Measurements from ENCODE around the gene PFN3.

PFN3 gene

GRCh38 chr5:177373806-177374205 is 26.7 kb downstream of the PFN3 start:
- DNase-seq (ENCODE audit: low read depth in 2 of 2), result no peak

- DNase-seq (ENCODE audit: low read depth in 2 of 2), result no peak
Observed at GRCh38 chr5:177372910-177373309, 27.6 kb downstream of the PFN3 start.

DNA sequence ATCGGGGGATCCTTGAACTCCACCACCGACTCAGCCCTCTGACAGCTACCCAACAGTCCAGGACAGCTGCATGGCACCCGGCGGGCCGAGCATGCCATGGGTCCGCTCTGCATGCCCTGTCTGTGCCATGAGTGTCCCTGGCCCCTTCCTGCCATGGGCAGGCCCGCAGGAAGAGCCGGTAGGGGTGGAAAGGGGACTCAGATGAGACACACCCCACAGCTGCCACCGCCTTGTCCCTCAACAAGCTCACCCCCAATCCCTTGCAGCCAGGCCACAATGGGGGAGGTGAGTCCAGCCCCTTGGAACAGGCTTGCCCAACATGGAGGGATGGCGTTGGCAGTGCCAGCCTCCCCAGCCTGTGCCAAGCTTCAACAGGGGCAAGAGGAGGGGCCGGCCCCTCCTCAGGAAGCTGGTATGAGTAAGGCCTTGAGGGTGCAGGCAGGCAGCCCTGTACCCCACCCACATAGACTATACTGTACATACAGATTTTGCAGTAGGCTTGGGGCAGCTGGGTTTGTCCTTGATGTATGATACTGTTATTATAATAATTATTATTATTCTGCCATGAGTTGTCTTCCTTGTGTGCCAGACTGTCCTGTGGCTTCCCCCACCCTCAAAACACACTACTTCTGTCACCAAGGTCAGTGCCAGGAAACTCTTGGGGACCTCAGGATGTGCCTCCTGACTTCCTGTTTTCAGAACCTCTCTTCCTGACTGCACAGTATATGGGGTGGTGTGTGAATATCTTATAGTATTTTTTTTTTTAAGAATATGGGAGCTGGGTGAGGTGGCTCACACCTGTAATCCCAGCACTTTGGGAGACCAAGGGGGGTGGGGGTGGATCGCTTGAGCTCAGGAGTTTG is 28.2 kb downstream of the PFN3 start:
- no peak for DNase-seq (ENCODE audit: low read depth in 2 of 2)

DNA sequence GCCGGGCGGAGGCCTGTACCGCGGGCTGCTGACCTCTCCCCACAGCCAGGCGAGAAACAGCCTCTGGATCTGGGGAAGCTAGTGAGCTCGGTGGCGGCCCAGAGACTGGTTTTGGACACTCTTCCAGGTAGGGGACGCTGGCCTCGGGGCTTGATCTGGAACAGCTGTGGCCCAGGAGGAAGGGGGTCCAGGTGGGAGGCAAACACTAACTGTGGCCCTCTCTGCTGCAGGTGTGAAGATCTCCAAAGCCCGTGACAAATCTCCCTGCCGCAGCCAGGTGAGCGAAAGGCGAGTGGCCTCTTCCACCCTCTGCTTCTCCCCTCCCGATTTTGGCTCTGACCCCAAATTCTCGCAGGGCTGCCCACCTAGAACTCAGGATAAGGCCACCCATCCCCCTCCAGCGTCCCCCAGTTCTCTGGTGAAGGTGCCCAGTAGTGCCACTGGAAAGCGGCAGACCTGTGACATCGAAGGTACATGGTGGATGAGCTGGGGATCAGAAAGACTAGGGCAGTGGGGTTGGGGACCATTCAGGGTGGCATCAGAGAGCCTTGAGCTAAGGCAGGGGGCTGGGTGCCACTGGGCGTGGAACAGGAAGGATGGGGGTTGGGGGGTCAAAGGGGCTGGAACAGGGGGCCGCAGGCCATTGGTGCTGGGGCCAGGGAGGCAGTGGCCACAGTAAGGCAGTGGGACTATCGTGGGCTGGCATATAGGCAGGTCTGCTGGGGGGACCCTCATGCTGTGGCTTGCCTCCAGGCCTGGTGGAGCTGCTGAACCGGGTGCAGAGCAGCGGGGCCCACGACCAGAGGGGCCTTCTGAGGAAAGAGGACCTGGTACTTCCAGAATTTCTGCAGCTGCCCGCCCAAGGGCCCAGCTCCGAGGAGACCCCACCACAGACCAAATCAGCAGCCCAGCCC is 29.1 kb downstream of the PFN3 start:
- DNase-seq (ENCODE audit: low read depth in 2 of 2), result no peak

GRCh38 chr5:177370488-177371119 is 29.9 kb downstream of the PFN3 start:
- peak; percentile 55 to 60 for DNase-seq (ENCODE audit: low read depth in 2 of 2)

GRCh38 chr5:177369645-177370440 is 30.6 kb downstream of the PFN3 start:
- no peak for DNase-seq (ENCODE audit: low read depth in 2 of 2)

DNA sequence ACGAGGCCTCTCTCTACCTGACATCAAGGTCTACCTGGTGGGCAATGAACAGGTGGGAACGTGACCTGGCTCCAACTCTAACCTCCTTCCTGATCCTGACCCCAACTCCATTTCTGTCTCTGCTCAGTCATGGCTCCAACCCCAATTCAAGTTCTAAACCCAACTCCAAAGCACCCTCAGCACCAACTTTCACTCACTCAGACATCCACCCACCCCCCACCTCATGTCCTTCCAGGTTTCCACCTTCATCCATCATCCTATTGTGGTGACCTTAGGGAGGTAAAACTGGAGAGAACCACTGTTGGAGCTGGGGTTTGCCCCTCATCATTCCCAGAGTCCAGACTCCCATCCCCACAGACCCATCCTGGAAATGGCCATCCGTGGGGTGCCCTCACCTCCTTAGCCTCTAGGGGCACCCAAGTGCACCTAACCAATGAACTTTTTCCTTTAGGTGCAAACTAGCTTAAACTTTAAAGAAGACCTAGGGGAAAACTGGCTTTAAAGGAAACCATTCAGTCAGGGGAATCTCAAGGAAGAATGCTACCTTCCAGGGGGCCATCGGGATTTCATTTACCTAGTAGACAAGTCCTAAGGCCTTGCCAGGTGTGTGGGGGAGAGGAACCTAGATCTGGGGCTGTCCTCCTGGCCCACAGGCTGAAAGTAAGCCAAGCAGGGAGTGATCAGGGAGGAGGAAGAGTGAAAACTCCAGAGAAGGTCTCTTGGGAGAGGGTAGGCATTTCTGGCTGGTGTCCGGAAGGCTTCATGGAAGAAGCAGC is 31.4 kb downstream of the PFN3 start:
- no peak for DNase-seq (ENCODE audit: low read depth in 2 of 2)

DNA sequence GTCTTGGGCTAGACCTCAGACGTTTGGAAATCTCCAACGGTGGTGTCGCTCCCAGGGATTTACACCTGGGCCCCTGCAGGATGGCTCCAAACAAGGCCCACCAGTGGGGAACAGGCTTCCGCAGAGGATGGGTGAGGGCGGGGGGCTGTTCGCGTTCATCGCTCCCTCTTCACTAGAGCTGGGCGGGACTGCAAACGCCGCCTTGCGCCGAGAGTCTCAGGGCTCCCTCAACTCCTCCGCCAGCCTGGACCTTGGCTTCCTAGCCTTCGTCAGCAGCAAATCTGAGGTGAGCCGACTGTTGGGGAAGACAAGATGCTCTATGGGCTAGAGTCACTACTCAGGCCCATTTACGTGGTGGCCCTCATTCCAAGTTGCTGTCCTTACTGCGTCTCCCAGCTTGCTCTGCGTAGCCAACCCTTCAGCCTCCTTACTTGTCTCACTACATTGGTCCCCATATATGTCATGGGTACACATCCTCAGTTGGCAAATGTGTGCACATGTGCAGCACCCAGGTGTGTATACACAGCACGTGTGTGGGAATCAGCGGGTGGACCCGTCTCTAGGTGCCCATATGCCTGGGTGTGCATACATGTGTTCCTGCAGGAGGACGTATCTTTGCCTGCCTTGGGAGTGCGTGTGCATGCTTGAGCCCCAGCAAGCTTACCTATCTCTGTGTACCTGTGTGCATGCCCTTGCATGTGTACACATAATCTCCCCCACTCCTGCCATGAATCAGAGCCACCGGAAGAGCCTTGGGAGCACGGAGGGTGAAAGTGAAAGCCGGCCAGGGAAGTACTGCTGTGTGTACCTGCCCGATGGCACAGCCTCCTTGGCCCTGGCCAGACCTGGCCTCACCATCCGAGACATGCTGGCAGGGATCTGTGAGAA is 32.2 kb downstream of the PFN3 start:
- no peak for DNase-seq (ENCODE audit: low read depth in 2 of 2)

DNA sequence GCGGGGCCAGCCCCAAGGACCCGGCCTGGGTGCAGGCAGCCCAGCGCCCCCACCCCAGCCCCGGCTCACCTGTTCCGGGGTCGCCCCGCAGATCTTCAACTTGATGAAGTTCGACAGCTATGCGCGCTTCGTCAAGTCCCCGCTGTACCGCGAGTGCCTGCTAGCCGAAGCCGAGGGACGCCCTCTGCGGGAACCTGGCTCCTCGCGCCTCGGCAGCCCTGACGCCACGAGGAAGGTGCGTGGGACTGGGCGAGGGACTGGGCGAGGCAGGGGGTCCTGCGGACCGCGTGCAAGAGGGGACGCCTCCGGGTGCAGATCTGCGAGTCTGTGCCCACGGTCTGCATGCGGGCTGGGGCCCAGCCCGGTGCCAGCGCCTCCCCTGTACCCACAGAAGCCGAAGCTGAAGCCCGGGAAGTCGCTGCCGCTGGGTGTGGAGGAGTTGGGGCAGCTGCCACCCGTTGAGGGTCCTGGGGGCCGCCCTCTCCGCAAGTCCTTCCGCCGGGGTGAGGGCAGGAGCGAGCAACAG is 33.1 kb downstream of the PFN3 start:
- DNase-seq (ENCODE audit: low read depth in 2 of 2), result no peak

DNA sequence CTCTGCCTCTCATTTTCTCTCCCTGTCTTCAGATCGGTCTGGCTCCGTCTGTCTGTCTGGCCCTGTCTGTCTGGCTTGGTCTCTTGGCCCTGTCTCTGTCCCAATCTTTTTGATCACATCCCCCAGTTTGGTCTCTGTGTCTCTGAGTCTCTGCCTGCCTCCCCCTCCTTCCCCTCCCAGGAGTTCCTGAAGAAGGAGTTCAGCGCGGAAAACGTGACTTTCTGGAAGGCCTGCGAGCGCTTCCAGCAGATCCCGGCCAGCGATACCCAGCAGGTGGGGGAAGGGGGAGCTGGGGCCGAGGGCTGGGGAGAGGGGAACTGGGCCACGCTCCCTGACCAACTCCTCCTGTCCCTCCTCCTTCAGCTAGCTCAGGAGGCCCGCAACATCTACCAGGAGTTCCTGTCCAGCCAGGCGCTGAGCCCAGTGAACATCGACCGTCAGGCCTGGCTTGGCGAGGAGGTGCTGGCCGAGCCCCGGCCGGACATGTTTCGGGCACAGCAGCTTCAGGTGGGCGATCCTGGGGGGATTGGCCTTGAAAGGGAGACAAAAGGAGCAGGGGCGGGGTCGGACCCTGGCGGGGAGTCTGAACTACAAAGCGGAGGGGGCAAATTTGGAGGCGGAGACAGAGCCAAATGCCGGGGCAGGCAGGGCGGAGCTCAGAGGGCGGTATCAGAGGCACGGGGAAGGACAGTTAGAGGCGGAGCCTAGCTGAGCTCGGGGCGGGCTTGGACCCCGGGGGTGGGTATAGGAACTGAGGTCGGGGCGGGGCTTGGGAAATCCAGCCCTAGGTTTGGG is 33.7 kb downstream of the PFN3 start:
- DNase-seq (ENCODE audit: low read depth in 2 of 2), result peak; percentile 66 to 71

DNA sequence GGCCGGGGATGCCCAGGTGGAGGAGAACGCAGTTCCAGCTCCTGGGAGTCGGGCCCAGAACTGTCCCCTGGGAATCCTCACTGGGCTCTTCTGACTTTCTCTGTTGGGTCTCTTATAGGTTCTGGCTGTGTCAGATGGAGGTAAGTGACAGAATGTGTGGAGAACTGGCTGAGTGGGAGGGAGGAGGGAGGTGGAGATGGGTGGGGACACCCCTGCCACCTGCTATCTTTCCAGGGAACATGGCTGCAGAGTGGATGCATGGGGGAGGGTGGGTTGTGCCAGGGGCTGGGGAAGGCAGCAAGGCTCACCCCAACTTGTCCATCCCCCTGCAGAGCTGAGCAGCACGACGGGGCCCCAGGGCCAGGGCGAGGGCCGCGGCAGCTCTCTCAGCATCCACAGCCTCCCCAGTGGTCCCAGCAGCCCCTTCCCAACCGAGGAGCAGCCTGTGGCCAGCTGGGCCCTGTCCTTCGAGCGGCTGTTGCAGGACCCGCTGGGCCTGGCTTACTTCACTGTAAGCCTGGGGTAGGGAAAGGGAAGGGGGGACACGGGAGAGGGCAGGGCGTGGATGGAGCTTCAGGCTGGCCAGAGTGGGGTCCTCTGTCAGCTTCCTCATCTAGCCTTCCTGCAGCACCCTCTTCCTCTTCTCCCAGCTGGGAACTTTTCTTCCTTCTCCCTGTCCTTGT is 34.5 kb downstream of the PFN3 start:
- DNase-seq (ENCODE audit: low read depth in 2 of 2), result no peak

DNA sequence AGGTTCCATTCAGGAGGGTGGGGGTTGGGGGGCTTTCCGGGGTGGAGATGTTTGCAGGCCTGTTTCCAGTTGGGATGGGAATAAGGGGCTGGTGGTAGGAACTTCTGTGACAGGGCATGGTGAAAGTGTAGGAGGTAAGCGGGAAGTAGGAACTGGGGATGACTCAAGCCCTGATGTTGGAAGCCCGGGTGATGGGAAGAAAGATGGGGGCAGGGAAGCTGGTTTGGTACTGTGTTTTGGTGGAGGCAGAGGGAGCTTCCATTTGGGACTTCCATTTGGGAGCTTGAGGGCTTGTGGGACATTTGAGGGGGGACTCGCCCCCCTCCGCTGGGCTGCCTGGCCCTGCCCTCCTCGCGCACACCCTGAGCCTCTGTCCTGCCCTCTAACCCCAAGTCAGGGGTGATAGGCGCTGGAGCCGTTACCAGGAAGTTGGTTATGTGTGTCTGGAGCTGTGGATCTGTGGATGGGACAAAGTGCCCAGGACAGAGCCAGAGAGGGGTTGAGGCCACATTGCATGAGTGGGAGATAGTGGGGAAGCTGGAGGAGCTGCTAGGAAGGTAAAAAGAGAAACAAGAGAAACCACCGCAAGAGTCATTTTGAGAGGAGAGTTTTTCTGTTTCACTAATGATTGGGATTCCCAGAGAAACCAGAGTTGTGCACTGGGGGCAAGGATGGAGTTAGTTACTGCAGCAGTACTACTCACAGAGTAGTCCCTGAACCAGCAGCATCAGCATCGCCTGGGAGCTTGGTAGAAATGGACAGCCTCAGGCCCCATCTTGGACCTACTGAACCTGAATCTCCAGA is 36.1 kb downstream of the PFN3 start:
- DNase-seq (ENCODE audit: low read depth in 2 of 2), result no peak

DNA sequence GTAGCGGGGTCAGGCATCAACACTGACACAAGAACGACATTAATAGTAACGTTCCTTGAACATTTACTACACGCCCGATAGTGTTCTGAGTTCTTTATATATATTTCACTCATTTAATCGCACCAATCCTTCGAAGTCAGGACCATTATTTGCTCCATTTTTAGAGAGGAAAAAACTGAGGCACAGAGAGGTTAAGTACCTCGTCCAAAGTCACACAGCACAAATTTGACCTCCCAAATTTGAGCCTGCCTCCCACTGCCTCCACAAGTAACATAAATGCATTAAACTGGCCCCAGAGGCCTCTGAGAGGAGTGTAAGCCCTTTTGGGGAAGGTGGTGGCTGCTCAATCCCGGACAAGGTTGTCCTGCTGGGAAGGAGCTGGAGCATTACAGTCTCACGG is 36.9 kb downstream of the PFN3 start:
- no peak for DNase-seq (ENCODE audit: low read depth in 2 of 2)

- DNase-seq (ENCODE audit: low read depth in 2 of 2), result no peak
Observed at GRCh38 chr5:177362610-177363507, 37.6 kb downstream of the PFN3 start.

- no peak for DNase-seq (ENCODE audit: low read depth in 2 of 2)
Observed at GRCh38 chr5:177362292-177362609, 38.2 kb downstream of the PFN3 start.
